Activated CD8-positive, alpha-beta T cell treated with anti-CD3 and anti-CD28 coated beads for 36 hours (primary cell): ENCODE data around the gene CDH2. TPM values are rescaled to one million over a fixed set of nuclear protein-coding genes. Genes with fewer than 3 reads are reported as not detected.

Experiments
- ATAC-seq: fragments of 200-7000 bp; cut with Tn5 transposase; one replicate; pipeline ENCODE4 v1.10.0; 2021; ENCODE audit warnings: mild to moderate bottlenecking, moderate library complexity
- CTCF ChIA-PET: fragments of 350-600 bp; sonication (Branson Sonifier 250); formaldehyde crosslinking; loops from one replicate; lab custom pipeline; 2021; ENCODE audit warnings: antibody characterized with exemption; lab: Charles Lee
- POLR2A ChIA-PET: fragments of 350-600 bp; sonication (Branson Sonifier 250); formaldehyde crosslinking; loops from one replicate; lab custom pipeline; 2021; ENCODE audit warnings: antibody characterized with exemption; lab: Charles Lee
- DNase-seq: peaks from one replicate; pipeline ENCODE4 v3.0.0-alpha.2; 2020
- H3K27ac Mint-ChIP-seq: one replicate; pipeline ENCODE4 v1.8.0; 2021; ENCODE audit warnings: mild to moderate bottlenecking, mixed read lengths
- H3K27me3 Mint-ChIP-seq: one replicate; pipeline ENCODE4 v1.8.0; 2021; ENCODE audit warnings: mixed read lengths
- H3K36me3 Mint-ChIP-seq: one replicate; pipeline ENCODE4 v1.8.0; 2021; ENCODE audit warnings: low read depth, mixed read lengths
- H3K4me1 Mint-ChIP-seq: one replicate; pipeline ENCODE4 v1.8.0; 2021; ENCODE audit warnings: low read depth, mixed read lengths
- H3K4me3 Mint-ChIP-seq: one replicate; pipeline ENCODE4 v1.8.0; 2021; ENCODE audit warnings: mild to moderate bottlenecking, moderate library complexity, mixed read lengths
- H3K9me3 Mint-ChIP-seq: one replicate; pipeline ENCODE4 v1.8.0; 2021; ENCODE audit warnings: mixed read lengths
- intact Hi-C: fragments of 100-400 bp; cut with micrococcal nuclease; formaldehyde crosslinking; loops from one replicate; pipeline ENCODE4 v1.10.0; 2022
- total RNA-seq, 2 experiments: library from RNA; stranded (reverse); gene quantifications; one replicate each; pipeline ENCODE4 v1.2.3, GENCODE V29; 2021
- TF ChIP-seq, protein P1 (sequence below): fragments of 200-600 bp; IDR thresholded peaks from one replicate; pipeline ENCODE4 v1.8.0; 2022; ENCODE audit warnings: antibody characterized with exemption, mild to moderate bottlenecking

The CDH2 gene
- total RNA-seq, 2 experiments from 2014 or later: 0.18 TPM; not detected in 1

GRCh38 chr18:28175930-28176697 is 816 bp downstream of the CDH2 start:
- peaks cover 37% of the 10 kb centered on the region for H3K27me3 Mint-ChIP-seq
- no peaks in the 10 kb centered on the region for H3K9me3 Mint-ChIP-seq
- peaks cover 14% of the 10 kb centered on the region for H3K4me1 Mint-ChIP-seq
- no peak for ATAC-seq
- no peak for DNase-seq
- peaks cover 6% of the 10 kb centered on the region for H3K36me3 Mint-ChIP-seq
- H3K27ac Mint-ChIP-seq: no peak overlapping the region
- TF ChIP-seq, protein P1, sequence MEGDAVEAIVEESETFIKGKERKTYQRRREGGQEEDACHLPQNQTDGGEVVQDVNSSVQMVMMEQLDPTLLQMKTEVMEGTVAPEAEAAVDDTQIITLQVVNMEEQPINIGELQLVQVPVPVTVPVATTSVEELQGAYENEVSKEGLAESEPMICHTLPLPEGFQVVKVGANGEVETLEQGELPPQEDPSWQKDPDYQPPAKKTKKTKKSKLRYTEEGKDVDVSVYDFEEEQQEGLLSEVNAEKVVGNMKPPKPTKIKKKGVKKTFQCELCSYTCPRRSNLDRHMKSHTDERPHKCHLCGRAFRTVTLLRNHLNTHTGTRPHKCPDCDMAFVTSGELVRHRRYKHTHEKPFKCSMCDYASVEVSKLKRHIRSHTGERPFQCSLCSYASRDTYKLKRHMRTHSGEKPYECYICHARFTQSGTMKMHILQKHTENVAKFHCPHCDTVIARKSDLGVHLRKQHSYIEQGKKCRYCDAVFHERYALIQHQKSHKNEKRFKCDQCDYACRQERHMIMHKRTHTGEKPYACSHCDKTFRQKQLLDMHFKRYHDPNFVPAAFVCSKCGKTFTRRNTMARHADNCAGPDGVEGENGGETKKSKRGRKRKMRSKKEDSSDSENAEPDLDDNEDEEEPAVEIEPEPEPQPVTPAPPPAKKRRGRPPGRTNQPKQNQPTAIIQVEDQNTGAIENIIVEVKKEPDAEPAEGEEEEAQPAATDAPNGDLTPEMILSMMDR: no peak
- intact Hi-C loops: no loop called here
- ChIA-PET POLR2A (no interaction called here), CTCF (interaction anchor here (0.6 kb wide), 1 partner anchor 11 kb away, joined by 3 read pairs; no protein-coding TSS in a partner anchor)
- H3K4me3 Mint-ChIP-seq: peak overlapping the region; percentile 39

GRCh38 chr18:28175150-28175929 is 1.6 kb downstream of the CDH2 start:
- no peak overlapping the region for H3K4me3 Mint-ChIP-seq
- intact Hi-C loops: no loop called here

DNA sequence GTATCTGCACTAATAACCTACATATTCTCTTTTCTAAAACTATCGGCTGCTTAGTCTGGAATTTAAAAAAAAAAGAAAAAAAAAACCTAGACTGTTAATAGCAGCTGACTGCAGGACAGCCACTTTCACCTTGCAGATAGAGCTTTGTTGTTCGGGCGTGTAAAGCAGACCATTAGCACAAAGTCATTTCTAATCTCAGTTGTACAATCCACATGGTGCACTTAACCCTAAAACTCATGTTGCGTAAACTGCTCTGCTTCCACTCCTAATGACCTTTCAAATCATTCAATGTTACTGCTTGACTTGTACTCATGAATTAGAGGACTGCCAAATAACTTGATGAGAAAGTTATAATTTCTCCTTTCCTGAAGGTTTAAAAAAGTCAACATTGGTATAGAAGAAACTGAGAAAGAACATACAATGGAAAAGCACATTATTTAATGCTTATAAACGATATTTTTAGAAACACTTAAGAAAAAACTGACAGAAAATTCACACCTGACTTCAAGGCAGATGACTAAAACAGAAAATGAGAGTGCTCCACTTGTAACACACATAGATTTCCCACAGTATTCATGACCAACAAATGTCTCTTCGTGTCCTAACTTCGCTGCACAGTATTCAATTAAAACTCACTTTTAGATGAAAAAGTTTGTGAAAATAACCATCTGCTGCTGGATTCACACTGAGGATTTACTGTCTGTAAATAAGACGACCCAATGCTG is 2.6 kb downstream of the CDH2 start:
- no peak for ATAC-seq
- TF ChIP-seq, protein P1: no peak
- peaks cover 6% of the 10 kb centered on the region for H3K36me3 Mint-ChIP-seq
- POLR2A ChIA-PET: no interaction called here
- CTCF ChIA-PET: no interaction called here
- intact Hi-C loops: no loop called here
- no peak overlapping the region for H3K4me3 Mint-ChIP-seq
- H3K4me1 Mint-ChIP-seq: peaks cover 14% of the 10 kb centered on the region
- H3K27ac Mint-ChIP-seq: no peak overlapping the region
- H3K27me3 Mint-ChIP-seq: peaks cover 30% of the 10 kb centered on the region
- no peaks in the 10 kb centered on the region for H3K9me3 Mint-ChIP-seq
- DNase-seq: no peak

More at GRCh38 chr18:28175150-28175929, 1.6 kb downstream of the CDH2 start:
- Mint-ChIP-seq H3K36me3 (peaks cover 6% of the 10 kb centered on the region), H3K27ac (no peak overlapping the region), H3K27me3 (peaks cover 34% of the 10 kb centered on the region), H3K4me1 (peaks cover 14% of the 10 kb centered on the region), H3K9me3 (no peaks in the 10 kb centered on the region)
- CTCF ChIA-PET: interaction anchor here (0.6 kb wide), 1 partner anchor 12 kb away, joined by 3 read pairs; no protein-coding TSS in a partner anchor
- POLR2A ChIA-PET: no interaction called here
- ATAC-seq (no peak), DNase-seq (no peak)
- TF ChIP-seq, protein P1: no peak

DNA sequence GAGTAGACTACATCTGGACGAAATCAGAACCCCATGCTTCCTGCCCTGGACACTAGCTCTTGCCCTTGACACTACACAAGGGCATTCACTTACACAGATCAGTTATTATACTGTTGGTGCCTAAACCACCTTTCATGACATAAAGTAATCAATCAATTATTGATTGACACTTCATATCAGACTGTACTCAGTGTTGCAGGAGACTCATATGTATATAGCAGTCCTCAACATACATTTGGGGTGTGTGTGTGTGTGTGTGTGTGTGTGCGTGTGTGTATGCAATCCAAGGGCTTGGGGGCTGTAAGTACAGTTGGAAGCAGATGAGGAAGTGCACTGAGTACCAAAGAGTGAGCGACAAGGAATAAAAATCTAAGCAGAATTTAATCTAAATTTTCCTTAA is 5.1 kb downstream of the CDH2 start:
- peaks cover 11% of the 10 kb centered on the region for H3K4me1 Mint-ChIP-seq
- intact Hi-C loops: no loop called here
- CTCF ChIA-PET: no interaction called here
- TF ChIP-seq, protein P1: no peak
- no peak overlapping the region for H3K4me3 Mint-ChIP-seq
- H3K9me3 Mint-ChIP-seq: no peaks in the 10 kb centered on the region
- DNase-seq: no peak
- H3K36me3 Mint-ChIP-seq: peaks cover 6% of the 10 kb centered on the region
- POLR2A ChIA-PET: no interaction called here
- H3K27ac Mint-ChIP-seq: no peak overlapping the region
- no peak for ATAC-seq
- peaks cover 20% of the 10 kb centered on the region for H3K27me3 Mint-ChIP-seq
